Raji (cell line): ENCODE data around the gene ARHGAP23.

Source experiments
- POLR2A ChIP-seq: IDR thresholded peaks from 2 replicates; pipeline ENCODE4 v1.6.1; 2011; ENCODE audit warnings: low read depth, low read length, control low read depth; ENCODE audit not compliant: insufficient read depth

Gene ARHGAP23, protein sequence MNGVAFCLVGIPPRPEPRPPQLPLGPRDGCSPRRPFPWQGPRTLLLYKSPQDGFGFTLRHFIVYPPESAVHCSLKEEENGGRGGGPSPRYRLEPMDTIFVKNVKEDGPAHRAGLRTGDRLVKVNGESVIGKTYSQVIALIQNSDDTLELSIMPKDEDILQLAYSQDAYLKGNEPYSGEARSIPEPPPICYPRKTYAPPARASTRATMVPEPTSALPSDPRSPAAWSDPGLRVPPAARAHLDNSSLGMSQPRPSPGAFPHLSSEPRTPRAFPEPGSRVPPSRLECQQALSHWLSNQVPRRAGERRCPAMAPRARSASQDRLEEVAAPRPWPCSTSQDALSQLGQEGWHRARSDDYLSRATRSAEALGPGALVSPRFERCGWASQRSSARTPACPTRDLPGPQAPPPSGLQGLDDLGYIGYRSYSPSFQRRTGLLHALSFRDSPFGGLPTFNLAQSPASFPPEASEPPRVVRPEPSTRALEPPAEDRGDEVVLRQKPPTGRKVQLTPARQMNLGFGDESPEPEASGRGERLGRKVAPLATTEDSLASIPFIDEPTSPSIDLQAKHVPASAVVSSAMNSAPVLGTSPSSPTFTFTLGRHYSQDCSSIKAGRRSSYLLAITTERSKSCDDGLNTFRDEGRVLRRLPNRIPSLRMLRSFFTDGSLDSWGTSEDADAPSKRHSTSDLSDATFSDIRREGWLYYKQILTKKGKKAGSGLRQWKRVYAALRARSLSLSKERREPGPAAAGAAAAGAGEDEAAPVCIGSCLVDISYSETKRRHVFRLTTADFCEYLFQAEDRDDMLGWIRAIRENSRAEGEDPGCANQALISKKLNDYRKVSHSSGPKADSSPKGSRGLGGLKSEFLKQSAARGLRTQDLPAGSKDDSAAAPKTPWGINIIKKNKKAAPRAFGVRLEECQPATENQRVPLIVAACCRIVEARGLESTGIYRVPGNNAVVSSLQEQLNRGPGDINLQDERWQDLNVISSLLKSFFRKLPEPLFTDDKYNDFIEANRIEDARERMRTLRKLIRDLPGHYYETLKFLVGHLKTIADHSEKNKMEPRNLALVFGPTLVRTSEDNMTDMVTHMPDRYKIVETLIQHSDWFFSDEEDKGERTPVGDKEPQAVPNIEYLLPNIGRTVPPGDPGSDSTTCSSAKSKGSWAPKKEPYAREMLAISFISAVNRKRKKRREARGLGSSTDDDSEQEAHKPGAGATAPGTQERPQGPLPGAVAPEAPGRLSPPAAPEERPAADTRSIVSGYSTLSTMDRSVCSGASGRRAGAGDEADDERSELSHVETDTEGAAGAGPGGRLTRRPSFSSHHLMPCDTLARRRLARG (N-terminal part only)

DNA sequence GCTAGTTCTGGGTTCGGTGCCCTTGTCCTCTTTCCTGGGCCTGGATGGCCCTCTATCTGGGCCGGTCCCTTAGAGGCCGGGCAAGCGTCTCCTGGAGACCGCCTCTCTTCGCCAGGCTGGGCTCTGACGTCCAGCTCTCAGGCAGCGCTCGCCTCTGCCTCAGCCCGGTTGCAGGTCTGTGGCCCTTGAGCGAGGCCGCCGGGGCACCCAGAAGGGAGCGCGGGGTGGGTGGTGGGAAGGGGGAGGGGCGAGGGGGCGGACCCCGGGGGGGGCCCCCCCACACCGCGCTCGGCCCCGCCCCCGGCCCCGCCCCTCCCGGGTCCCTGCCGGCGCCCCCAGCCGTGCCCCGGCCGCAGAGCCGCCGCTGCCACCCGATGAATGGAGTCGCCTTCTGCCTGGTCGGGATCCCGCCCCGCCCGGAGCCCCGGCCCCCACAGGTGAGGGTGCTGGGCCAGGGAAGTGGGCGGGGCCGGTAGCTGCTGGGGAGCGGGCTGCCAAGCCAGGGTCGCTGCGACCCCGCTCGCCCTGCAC is at the start of gene ARHGAP23:
Gene ARHGAP23 (plus strand): TSS at position 353 of the 531 bp plus-strand sequence. CDS start 22 bp downstream, at position 375.
- TF ChIP-seq POLR2A, result no peak

DNA sequence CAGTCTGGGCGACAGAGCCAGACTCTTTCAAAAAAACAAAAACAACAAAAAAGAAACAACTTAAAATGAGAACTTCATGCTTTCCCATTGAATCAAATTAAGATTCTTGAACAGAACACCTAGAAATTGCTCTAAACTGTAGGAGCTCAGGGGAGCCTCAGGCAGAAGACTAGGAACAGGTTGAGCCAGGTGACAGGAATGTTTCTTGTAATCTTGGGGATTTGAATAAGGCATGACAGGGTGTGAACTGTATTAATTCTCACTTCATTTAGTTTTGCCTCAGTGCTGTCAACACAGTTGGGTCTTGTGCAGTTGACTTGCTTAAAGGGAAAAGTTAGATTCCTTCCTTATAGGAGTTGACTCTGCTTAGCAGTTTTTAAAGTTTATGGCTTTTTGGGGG is 48.8 kb upstream of the ARHGAP23 start:
- TF ChIP-seq POLR2A, result no peak

DNA sequence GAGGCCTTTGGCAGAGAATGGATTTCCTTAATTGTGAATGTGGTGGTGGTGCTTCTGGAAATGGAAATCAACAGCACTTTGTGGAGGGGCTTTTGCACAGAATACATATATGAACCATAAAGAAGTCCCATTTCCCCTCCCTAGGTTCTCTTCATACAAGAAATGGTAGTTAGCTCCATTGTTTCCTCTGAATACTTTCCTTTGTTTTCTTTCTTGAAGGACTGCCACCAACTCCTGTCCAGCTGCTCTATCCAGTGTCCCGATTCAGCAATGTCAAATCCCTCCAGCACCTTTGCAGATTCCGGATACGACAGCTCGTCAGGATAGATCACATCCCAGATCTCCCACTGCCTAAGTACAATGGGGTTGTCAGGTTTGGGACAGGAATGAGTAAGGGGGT is 33.2 kb upstream of the ARHGAP23 start:
- no peak for TF ChIP-seq POLR2A

DNA sequence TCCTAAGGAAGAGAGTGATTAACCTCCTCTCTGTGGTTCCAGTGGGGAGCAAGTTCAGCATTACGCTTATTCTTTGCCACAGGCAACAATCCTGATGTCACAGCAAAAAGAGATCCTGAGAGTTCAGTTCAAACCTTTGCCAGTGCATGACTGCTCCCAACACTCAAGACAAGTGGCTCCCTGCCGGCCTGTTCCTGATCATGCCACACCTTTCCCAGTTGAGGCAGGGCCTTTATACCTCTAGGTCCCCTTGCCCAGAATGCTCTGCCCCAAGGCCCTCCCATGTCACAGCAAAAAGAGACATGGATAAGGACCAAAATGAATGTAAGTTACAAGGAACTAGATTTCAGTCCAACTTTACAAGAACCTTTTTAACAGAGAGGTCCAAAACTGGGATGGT is 31.0 kb upstream of the ARHGAP23 start:
- TF ChIP-seq POLR2A, result no peak

DNA sequence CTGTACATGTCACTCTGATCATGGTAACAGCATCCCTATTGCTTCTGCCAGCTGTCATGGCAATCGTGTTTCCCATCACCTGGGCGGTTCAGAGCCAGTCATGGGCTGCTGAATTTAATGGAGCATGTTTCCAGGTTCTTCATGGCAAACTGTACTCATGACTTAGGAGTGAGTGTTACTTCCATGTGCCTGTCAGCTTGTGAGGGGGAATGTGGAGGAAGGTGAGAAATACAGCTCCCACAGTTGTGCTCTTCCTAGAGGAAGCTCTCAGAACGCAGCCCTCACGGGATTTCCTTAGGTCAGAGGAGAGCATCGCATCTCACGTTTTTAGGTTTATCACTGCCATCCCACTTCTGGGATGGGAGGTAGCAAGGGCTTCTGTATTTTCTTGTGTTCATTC is 28.0 kb upstream of the ARHGAP23 start:
- no peak for TF ChIP-seq POLR2A

DNA sequence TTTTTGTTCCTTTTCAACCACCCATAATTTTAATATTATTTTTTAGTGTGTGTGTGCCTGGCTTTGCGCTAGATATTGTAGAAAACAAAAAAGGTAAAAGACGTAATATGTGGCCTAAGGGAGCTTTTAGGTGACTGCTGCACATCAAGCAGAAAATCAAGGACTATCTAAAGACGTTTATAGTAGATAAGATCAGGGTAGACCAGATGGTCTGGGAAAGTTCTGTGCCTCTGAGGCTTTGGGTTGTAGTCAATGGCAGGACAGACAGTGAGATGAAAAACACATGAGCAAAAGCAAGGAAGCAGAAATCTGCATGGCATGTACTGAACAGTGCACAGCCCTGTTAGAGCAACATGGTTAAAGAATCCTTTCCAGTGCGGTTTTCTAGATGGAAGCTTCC is 26.8 kb upstream of the ARHGAP23 start:
- no peak for TF ChIP-seq POLR2A

DNA sequence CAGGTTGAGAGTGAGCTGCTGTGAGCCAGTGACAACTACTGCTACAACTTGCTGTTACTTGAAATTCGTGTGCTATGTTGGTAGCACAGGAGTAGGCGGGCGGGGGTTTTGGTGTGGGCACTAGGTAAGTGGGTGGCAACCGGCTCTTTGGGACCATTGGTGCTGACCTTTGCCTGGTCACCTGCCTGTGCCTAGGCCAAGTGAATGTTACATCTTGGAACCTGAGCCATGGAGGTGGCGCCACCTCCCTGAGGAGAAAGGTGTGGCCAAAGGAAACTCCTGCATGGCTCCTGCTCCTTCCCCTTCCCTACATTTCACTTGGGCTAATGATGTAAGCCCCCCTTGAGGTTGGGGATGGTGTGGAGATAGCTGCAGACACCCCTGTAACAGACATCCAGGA is 25.4 kb upstream of the ARHGAP23 start:
- no peak for TF ChIP-seq POLR2A

DNA sequence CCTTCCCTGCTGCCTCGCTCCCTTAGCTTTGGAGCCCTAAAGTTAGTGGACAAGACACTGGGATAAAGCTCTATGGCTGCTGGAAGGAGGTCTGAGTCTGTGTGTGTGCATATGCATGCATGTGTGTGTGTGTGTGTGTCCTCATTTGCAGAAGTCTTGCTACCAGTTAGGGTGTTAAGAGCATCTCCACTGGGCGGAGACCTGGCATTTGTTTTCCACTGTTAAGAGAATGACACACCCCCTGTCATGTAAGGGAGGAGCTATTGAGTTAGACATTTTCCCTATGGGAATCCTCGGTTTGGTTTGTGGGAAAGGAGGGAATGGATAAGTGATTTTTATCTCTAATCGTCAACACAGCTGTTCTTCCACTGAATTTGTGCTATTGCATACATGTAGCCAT is 24.8 kb upstream of the ARHGAP23 start:
- TF ChIP-seq POLR2A, result no peak

DNA sequence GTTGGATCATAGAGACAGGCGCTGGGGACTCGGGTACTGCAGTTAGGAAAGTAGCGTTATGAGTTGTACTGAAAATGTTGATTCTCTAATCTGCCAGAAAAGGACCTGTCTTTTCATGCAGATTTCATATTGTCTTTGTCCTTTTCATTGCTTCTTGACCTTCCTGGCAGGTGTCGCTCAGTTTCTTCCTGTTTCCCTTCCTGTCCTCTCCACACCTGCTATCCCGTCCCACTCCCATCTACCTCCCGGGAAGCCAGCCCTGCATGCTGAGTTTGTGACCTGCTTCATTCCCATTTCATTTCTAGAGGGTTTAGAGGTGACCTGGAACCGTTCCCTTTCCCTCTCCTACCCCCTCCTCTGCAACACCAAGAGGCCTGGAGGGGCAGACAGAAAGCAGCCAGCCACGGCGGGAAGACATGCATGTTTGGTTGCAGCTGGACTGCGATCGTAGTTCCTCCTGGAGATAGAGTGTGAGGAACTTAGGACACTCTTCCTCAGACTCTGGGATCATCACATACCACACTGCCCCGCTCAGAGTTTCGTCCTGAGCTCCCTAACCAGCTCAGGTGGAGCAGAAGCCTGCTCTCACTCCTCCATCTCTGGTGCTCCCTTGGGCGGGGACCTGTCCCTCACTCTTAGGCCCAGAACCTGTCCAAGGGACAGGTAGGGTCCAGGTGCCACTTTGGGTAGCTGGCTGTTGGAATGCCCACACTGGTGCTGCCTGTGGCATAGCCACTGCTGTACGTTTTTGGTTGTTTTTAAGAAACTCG is 23.9 kb upstream of the ARHGAP23 start:
- TF ChIP-seq POLR2A, result no peak

DNA sequence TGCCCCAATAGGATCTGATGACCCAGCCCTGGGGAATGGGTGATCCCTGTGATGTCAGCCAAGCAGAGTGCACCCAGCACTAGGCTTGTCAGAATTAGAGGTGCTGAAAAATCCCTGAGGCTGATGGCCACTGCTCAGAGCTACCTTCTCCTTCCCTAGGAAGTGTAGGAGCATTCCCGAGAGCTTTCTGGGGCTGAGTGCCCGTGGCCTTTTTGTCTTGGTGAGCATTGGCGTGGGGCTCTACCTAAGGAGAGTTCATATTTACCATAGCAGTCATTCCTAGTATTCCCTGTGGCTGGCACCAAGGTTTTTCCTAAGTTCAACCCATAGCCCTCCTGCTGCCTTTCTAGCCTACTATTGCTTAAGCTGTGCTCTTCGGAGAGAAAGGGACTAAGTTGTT is 22.6 kb upstream of the ARHGAP23 start:
- no peak for TF ChIP-seq POLR2A

DNA sequence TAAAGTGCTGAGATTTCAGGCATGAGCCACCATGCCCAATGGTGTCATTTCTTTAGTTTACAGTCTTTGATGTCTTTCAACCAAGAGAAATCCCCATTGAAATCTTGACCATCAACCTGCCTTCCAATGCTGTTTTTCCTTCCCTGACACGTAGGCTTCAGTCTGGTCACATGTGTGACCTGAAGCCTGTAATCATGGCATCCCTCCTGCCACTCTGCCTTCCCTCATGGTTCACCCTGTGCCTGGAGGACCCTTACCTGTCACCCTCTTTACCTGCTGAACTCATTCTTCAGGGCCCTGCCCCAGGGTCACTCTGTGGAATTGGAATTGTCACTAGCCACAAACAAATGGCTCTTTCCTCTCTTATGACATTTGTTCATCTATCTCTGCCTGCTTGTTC is 18.1 kb upstream of the ARHGAP23 start:
- TF ChIP-seq POLR2A, result no peak

DNA sequence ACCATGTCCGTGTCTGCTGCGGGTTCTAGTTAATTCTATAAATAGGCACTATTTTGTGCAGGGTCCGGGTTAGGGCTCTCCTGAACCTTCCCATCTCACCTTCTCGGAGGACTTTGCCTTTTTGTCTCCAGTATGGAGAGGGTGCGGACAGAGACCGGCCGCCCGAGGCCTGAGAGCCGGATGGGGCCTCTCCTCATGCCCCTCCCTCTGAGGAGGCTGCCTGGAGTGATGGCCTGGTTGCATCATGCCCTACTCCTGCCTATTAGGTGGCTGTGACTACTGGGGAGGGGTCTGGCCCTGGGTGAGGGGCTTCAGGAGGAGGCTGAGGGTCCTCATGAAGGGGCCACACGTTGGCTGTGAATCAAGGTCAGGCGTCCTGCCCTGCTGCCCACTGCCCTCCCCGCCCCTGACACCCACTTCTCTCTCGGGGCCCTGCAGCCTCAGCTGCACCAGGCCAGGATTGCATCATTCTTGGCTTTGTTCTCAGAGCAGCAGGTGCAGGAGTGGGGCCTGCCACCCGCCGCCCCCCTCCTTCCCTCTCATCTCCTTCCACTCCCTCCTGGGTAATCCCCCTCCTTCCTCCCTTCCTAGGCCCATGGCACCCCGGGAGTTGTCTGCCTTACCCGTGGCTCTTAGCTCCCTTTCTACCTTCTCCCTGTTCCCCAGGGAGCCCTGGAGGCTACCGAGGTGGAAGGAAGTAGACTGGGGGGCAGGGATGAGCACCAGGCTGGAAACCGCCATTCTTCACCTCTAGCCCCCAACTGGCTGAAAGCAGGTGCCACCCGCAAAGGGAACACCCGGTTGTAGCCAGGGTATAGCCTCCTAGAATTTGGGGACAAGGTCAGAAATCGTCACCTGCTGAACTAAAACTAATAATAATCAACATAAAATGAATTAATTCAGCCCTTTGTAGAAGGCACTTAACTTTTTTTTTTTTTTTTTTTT is 12.7 kb upstream of the ARHGAP23 start:
- TF ChIP-seq POLR2A, result no peak

DNA sequence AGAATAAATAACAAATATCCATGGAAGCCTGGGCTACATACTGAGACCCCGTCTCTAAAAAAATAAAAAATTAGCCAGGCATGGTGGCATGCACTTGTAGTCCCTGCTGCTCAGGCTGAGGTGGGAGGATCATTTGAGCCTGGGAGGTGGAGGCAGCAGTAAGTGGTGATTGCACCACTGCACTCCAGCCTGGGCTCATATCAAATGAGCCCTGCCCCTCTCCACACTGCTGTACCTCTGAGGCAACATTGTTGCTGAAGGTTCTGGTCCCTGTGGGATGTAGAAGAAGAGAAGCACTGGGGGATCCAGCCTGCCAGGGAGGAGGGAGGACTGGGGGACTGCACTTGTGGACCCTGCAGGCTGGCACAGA is 11.4 kb upstream of the ARHGAP23 start:
- no peak for TF ChIP-seq POLR2A
